H7 (cell line): ENCODE measurements around the gene MAFB. TPM values are rescaled to one million over a fixed set of nuclear protein-coding genes. Genes with fewer than 3 reads are reported as not detected.

ENCODE experiments used
- DNase-seq: peaks from one replicate; pipeline ENCODE4 v3.0.0; 2012
- H3K27me3 ChIP-seq: 2 replicates; pipeline ENCODE4 v1.6.0; 2011; ENCODE audit warnings: mild to moderate bottlenecking, low read length; ENCODE audit not compliant: control insufficient read depth, insufficient read depth
- H3K36me3 ChIP-seq: replicated peaks from 2 replicates; pipeline ENCODE4 v1.5.1; 2011; ENCODE audit warnings: low read length; ENCODE audit not compliant: control insufficient read depth, insufficient read depth
- H3K4me3 ChIP-seq: 2 replicates; pipeline ENCODE4 v1.5.1; 2011; ENCODE audit warnings: low read depth, mild to moderate bottlenecking, control low read depth, low read length, moderate library complexity; ENCODE audit not compliant: insufficient read depth
- total RNA-seq: library from RNA; depleted of rRNA; stranded (reverse); fragments of >200 nt; shearing (Covaris generic); gene quantifications from 2 replicates; pipeline ENCODE4 v1.2.3, GENCODE V29; 2014

The MAFB gene
- total RNA-seq, 1 experiment from 2014 or later, result 2.4 TPM

DNA sequence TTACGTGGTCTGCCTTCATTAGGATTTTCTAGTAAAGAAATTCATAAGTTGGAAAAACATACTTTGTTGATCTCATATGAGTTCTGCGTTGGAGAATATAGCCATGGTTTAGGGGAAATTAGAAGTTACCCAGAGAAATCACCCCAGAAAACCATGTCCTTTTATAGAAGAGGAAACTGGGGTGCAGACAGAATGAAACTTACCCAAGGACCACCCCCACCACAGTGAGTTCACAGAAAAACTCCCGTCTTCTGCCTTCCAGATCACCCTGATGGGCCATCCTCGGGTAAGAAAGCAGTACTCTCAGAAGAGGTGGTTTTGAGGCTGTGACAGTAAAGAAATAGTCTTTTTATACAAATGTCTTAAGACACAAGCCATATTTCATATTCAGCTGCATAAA lies 25.1 kb upstream of the MAFB start:
- no peaks in the 10 kb centered on the region for H3K27me3 ChIP-seq
- H3K4me3 ChIP-seq, result no peak overlapping the region
- no peak for DNase-seq
- H3K36me3 ChIP-seq, result no peaks in the 10 kb centered on the region

DNA sequence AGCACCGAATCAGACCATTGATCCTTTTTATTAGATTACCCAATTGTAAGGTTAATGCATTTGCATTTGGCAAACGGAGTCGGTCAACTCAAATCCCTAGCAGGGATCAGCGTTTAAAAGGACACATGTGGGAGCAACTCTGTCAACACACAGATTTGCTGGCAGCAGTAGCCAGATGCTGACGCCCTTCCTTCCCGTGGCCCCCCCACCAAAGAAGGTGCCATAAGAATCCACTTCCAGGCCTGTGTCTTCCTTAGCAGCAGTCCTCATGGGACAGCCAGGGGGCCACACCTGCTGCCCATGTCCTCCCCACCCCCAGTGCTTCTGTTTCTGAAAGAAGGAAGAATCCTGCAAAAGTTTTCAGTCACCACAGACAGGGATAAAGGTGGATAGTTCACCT lies 24.5 kb upstream of the MAFB start:
- no peak for DNase-seq
- H3K27me3 ChIP-seq, result no peaks in the 10 kb centered on the region
- H3K36me3 ChIP-seq, result no peaks in the 10 kb centered on the region
- H3K4me3 ChIP-seq, result no peak overlapping the region

DNA sequence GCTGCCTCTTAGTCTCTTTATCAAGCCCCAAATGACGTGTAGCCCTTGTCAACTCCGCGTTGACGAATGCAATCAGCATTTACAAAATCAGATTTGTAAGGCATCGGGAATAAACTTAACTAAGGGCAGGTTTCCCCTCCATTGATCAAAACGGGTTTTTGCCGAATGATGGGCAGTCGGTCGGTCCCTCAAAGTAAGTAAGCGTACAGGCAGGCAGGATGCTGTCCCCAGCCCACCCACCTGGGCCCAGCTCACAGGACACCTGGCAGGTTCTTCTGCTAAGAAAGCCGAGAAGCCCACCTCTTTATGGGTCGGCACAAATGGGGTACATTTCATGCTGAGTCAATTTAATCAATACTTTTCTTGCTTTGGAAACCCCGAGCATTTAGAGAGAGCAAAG lies 22.0 kb upstream of the MAFB start:
- H3K36me3 ChIP-seq, result no peaks in the 10 kb centered on the region
- H3K4me3 ChIP-seq, result no peak overlapping the region
- no peak for DNase-seq

DNA sequence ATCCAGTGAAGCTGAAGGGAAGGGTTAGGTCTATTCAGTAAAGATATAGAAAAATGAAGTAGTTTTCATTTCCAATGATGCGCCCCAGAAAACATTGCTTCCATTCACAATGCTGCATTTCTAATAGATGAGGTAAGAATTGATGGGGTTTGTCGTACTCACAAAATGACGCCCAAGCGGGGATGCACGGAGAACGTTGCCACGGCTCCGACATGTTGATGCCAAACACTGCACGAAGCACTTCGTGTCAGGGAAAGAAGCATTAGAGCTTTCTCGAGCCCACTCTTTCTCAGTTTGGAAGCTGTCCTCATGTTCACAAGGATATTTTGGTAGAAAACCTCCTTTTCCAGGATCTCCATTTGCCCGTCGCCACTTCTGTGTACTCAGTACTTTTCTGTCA lies 21.6 kb upstream of the MAFB start:
- DNase-seq, result no peak
- H3K27me3 ChIP-seq, result no peaks in the 10 kb centered on the region
- H3K36me3 ChIP-seq, result no peaks in the 10 kb centered on the region
- H3K4me3 ChIP-seq, result no peak overlapping the region

More for the DNA sequence above, 22.0 kb upstream of the MAFB start:
- no peaks in the 10 kb centered on the region for H3K27me3 ChIP-seq

DNA sequence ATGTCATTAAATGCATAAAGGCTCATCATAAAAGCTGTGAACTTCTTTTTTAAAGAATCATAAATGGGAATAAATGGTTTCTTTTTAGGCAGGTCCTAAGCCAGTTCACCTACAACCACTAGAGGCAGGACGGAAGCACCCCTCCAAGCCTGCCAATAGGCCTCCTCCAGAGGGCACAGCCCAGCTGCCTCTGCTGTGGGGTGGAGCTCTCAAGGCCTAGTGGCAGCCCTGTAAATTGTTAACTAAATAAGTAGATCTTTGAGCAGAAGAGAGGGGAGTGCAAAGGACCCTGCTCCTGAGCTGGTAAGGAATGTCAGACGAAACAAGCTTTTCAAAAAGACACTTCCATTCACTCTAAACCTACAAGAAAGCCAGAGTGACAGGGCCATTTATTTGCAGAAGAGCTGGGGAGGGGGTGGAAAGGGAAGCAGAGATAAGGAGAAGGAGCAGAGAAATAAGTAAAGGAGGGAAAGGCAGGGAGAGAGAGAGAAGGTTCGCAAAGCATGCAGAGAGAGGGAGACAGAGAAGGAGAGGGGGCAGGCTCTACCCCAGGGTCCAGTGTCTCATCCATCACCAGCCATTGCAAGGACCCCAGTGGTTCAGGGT lies 18.0 kb upstream of the MAFB start:
- Histone ChIP-seq H3K4me3 (no peak overlapping the region), H3K36me3 (no peaks in the 10 kb centered on the region), H3K27me3 (no peaks in the 10 kb centered on the region; the same call in 1 of the 2 replicates)
- peak; percentile 71 for DNase-seq

DNA sequence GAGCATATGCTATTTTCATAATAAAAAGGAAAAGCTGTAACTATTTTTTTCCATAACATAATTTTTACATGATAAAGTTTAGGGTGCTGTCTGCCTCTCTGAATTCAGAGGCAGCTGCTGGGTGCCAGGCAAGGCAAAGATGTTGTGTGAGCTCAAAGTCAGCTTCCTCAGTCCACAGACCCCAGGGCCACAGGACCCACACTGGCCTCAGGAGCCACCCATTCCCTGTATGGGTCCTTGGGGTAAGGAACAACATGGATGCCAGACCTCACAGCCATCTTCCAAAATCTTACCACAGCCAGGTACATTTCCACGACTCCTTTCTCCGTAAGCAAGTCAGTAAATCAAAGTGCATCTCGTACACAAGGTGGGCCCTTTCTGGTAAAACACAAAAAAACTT lies 16.4 kb upstream of the MAFB start:
- no peak overlapping the region for H3K4me3 ChIP-seq
- H3K27me3 ChIP-seq, result no peaks in the 10 kb centered on the region; the same call in 1 of the 2 replicates
- DNase-seq, result no peak
- H3K36me3 ChIP-seq, result no peaks in the 10 kb centered on the region

DNA sequence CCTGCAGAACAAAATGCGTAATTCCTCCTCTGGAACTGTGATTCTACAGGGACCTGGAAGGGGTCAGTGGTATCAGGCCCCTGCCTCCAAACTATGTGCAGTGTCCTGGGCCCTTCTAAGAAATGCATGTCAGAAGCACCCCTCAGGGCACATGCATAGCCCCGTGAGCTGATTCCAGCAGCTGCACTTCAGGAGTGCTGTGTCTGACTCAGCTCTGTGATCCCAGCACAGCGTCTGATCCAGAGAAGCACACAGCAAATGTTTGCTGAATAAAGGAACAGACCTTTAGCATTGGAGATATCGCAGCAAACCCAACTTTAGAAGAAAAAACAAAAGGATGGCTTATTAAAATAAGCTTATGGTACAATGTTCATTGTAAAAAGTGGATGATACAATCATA lies 15.8 kb upstream of the MAFB start:
- Histone ChIP-seq H3K27me3 (peaks cover 2% of the 10 kb centered on the region; the same call in 1 of the 2 replicates), H3K4me3 (no peak overlapping the region), H3K36me3 (no peaks in the 10 kb centered on the region)
- no peak for DNase-seq

DNA sequence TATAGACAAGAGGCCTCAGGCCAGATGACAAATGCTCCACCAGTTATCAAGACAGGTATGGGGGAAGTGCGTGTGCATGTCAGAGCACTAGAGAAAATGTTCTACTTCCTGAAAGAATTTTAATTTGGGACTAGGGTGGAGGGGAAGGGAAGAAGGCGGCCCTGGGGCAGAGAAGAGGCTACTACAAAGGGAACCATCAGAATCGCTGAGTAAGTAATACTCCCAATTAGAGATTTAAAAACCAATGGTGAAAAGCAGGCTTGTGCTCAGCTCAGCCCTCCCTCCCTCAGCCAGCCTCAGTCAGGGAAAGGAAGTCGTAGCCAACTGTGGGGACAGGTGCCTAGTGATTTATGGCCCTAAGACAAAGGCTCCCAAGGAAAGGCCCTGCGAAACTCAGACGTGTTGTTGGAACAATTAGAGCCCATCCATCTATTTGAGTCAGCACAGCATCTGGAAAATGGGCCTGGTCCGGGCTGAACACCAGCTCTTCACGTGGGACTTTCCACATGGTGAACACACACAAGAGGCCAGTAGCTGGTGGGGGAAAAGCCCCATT lies 15.0 kb upstream of the MAFB start:
- Histone ChIP-seq H3K36me3 (no peaks in the 10 kb centered on the region), H3K27me3 (peaks cover 2% of the 10 kb centered on the region; the same call in 1 of the 2 replicates), H3K4me3 (no peak overlapping the region)
- DNase-seq, result no peak

DNA sequence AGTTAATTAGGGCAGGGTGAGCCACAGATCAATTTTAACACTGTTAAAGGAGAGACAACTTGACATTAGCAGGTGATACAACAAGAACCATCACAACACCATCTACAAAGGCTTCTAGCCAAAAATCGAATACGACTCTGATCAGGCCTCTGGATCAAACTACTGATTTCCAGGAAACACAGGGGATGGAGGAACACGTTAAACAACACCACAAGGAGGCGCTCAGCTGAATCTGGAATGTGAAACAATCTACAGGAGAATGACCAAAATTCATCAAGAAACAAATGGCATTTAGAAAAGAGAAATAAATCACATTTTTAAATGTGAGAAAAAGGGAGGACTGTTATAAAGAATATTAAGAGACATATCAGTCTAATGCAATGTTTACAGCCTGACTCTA lies 13.5 kb upstream of the MAFB start:
- H3K27me3 ChIP-seq, result peaks cover 3% of the 10 kb centered on the region
- no peak for DNase-seq

DNA sequence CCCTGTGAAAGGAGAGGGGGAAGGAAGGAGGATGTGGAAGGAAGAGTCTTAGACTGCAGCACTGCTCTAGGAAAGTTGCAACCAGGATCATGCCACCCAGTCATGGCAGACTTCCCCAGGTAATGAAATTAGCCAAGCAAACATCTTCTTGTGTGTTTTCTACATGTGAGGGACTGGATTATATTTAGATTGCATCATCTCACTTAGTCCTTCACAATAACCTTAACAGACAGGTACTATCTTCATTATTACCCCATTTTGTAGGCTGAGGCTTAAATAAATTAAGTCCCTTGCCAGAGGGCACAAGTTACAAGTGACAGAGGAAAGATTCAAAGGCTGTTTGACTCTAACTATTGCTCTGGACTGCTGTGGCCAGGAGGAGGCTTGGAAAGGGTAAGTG lies 9.7 kb upstream of the MAFB start:
- Histone ChIP-seq H3K36me3 (no peaks in the 10 kb centered on the region), H3K27me3 (peaks cover 29% of the 10 kb centered on the region)
- DNase-seq, result no peak

More for the DNA sequence above, 13.5 kb upstream of the MAFB start:
- Histone ChIP-seq H3K36me3 (no peaks in the 10 kb centered on the region), H3K4me3 (no peak overlapping the region)

DNA sequence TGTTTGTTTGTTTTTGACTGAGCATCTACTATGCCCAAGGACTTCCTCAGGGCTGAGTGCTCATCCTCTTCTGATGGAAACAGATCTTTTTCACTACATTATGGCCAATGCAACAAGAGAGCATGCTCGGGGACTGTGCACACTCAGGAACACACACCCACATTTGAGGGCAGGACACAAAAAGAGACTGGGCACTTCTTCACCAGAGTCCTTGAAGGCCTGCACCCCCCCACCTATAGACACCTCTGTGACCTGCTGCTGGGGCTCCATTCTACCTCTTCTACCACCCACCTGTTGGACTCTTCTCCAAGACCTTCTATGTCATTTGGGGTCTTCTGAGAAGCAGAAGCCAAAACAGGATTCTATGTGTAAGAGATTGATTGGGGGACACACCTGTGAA lies 9.2 kb upstream of the MAFB start:
- Histone ChIP-seq H3K4me3 (no peak overlapping the region), H3K36me3 (no peaks in the 10 kb centered on the region), H3K27me3 (peaks cover 34% of the 10 kb centered on the region)
- no peak for DNase-seq

More for the DNA sequence above, 9.7 kb upstream of the MAFB start:
- no peak overlapping the region for H3K4me3 ChIP-seq

DNA sequence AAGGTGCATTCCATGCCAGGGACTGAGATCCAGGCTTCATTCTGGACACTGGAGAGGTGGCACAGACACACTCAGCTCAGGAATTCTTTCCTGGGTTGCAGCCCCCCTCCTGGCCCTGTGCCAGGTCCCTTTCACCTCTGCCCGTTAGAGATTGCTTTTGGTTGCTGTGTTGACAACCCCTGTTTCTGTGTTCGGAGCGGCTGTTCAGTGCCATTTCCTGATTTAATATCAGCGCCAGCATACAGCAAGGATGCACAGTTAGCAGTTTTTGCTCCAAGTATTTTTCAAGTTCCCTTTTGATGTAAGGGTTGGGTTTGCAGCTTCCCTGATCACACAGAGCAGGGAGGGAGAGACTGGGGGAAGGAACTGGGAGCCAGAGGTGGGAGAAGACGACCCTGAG lies 8.5 kb upstream of the MAFB start:
- DNase-seq, result no peak
- peaks cover 41% of the 10 kb centered on the region for H3K27me3 ChIP-seq
- no peaks in the 10 kb centered on the region for H3K36me3 ChIP-seq
- H3K4me3 ChIP-seq, result no peak overlapping the region

DNA sequence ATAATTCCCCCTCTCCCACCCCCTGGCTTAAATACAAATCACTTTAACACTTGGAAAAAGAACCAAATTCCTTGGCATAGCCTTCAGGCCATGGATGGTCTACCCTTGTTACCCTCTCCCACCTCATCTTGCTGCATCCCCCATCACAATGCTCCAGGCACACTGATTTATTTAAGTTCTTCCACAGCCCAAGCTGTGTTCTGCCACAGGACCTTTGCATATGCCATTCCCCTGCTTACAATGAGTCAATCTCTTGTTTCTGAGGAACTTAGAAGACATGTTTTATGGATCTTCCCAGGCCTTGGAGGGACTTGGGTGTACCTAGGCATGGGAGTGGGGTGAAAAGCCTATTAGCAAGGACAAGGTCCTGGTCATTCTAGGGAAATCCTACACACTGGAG lies 6.2 kb upstream of the MAFB start:
- H3K4me3 ChIP-seq, result no peak overlapping the region
- H3K36me3 ChIP-seq, result no peaks in the 10 kb centered on the region
- H3K27me3 ChIP-seq, result peaks cover 64% of the 10 kb centered on the region
- DNase-seq, result no peak

DNA sequence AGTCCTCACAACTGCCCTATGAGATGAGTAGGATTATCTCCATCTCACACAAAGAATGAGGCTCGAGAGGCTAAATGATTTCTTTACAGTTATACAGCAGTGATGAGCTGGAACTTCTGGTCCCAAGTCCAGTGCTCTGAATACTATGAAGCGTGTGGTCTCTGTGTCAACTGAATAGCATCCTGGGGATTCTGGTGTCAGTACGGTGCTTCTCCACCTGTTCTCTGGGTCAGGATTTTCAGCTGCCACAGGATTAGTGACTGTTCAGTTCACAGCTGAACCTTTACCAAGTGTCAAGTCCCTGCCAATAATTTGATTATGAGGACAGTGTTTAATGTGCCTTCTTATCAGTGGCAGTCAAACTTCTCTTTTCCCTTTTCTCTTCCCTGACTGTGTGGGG lies 5.2 kb upstream of the MAFB start:
- peaks cover 70% of the 10 kb centered on the region for H3K27me3 ChIP-seq
- no peak for DNase-seq
- H3K36me3 ChIP-seq, result no peaks in the 10 kb centered on the region
- no peak overlapping the region for H3K4me3 ChIP-seq

DNA sequence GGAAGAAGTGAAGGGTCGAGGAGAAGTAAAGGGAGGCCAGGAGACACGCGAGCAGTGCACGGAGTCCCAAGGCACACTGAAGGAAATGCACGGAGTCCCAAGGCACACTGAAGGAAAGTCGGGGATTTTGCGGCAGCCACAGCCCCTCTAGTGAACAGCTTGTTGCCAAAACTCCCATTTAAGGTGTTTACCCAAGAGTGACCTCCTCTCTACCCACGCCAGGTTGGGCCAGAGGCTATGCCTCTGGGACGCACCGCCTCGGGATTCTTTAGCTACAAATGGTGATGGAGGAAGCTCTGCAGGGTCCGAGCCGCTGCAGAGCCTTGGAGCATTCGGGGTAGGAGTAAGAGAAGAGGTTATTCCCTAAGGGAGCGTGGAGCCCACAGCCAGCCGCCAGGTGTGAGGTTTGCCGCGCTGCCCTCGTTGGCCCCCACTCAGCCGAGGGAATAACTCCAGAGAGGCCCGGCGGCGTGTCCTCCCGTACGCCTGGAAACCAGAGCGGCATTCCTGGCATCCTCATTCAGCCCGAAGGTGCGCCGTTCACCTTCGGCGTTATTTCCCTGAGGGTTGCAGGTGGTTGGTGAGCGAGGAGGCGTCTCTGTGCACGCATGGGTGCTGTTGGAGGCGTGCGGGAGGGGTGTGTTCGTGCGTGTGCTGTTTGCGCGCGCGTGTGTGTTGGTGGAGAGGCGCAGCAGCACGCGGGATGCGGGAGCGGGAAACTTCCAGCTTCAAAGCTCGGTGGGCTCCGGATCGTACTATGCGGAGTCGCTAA lies 3.4 kb upstream of the MAFB start:
- DNase-seq, result peak; percentile 76
- H3K27me3 ChIP-seq, result peaks cover 86% of the 10 kb centered on the region
- no peaks in the 10 kb centered on the region for H3K36me3 ChIP-seq
- no peak overlapping the region for H3K4me3 ChIP-seq
